A549 (cell line): ENCODE results near the gene DAB2IP. TPM values are rescaled to one million over a fixed set of nuclear protein-coding genes. Genes with fewer than 3 reads are reported as not detected.
A peak's percentile ranks its signal among the peaks of the same experiment; 100 is the strongest.

Experiments
- ATAC-seq, 2 experiments: fragments of 200-7000 bp in 1 of 2; fragments of >200 bp in 1 of 2; cut with Nextera tagmentation in 1 of 2; cut with Tn5 transposase in 1 of 2; 3 replicates each; pipeline versions ENCODE4 v1.8.0 to v1.9.1; 2018 to 2020; ENCODE audit warnings: mild to moderate bottlenecking in 1 of 2, moderate library complexity in 1 of 2
- CTCF ChIA-PET: fragments of 300-600 bp; sonication (Branson Sonifier 250); formaldehyde crosslinking; extraction: SDS; loops from one replicate; lab custom pipeline; 2021; ENCODE audit warnings: antibody characterized with exemption, inconsistent platforms; lab: Yijun Ruan, JAX
- POLR2A ChIA-PET: fragments of 350-600 bp; formaldehyde crosslinking; extraction: SDS; loops from one replicate; lab custom pipeline; 2021; ENCODE audit warnings: antibody characterized with exemption, inconsistent platforms; lab: Yijun Ruan, JAX
- DNase-seq, 2 experiments: peaks; one replicate each; pipeline versions ENCODE4 v3.0.0 to v3.0.0-alpha.2; 2011 to 2016; ENCODE audit warnings: low read depth in 1 of 2, low spot score in 1 of 2
- FAIRE-seq: peaks from 2 replicates; lab custom pipeline; 2011; peaks lifted over from hg19 to GRCh38; lab: Jason Lieb, UNC
- H3K27ac ChIP-seq, 2 experiments: fragments of >200 bp; sonication (Bioruptor Twin); formaldehyde crosslinking; 3 replicates each; pipeline ENCODE4 v1.5.1; 2016 to 2017
- H3K4me1 ChIP-seq: fragments of >200 bp; sonication (Bioruptor Twin); formaldehyde crosslinking; 3 replicates; pipeline ENCODE4 v1.6.1; 2016
- H3K4me2 ChIP-seq: fragments of >200 bp; sonication (Bioruptor Twin); formaldehyde crosslinking; 3 replicates; pipeline ENCODE4 v1.6.1; 2016
- H3K4me3 ChIP-seq: fragments of >200 bp; sonication (Bioruptor Twin); formaldehyde crosslinking; 3 replicates; pipeline ENCODE4 v1.5.1; 2016
- H3K9me3 ChIP-seq: fragments of >200 bp; sonication (Bioruptor Twin); formaldehyde crosslinking; 3 replicates; pipeline ENCODE4 v1.6.1; 2016
- ATOH8 ChIP-seq: fragments of 250-450 bp; sonication (Bioruptor Pico); IDR thresholded peaks from 2 replicates; pipeline ENCODE4 v1.5.0; 2020; ENCODE audit warnings: low read depth, mild to moderate bottlenecking, moderate library complexity
- CBX8 ChIP-seq: fragments of 200-600 bp; sonication (generic); IDR thresholded peaks from 2 replicates; pipeline ENCODE4 v1.6.1; 2016
- CHD2 ChIP-seq: fragments of 150-350 bp; IDR thresholded peaks from 2 replicates; pipeline ENCODE4 v1.6.1; 2014; ENCODE audit warnings: low read length; ENCODE audit not compliant: partially characterized antibody
- CHD4 ChIP-seq: fragments of 200-600 bp; sonication (generic); IDR thresholded peaks from 2 replicates; pipeline ENCODE4 v1.6.1; 2016; ENCODE audit warnings: antibody characterized with exemption, mild to moderate bottlenecking, borderline replicate concordance
- EHF ChIP-seq: fragments of 250-450 bp; sonication (Bioruptor Pico); IDR thresholded peaks from 2 replicates; pipeline ENCODE4 v1.5.0; 2020; ENCODE audit warnings: mild to moderate bottlenecking
- ELK1 ChIP-seq: fragments of 150-350 bp; IDR thresholded peaks from 2 replicates; pipeline ENCODE4 v1.6.1; 2014; ENCODE audit warnings: low read depth, mild to moderate bottlenecking, low read length
- FOSL2 ChIP-seq, 2 experiments: fragments of 450-650 bp in 1 of 2; fragments of >200 bp in 1 of 2; sonication (Bioruptor Twin) in 1 of 2; formaldehyde crosslinking; IDR thresholded peaks; 2 replicates each; pipeline versions ENCODE4 v1.5.0 to v1.6.1; 2016 to 2020; ENCODE audit warnings: mild to moderate bottlenecking in 1 of 2, moderate library complexity in 1 of 2
- FOXS1 ChIP-seq: fragments of 250-450 bp; sonication (Bioruptor Pico); IDR thresholded peaks from 2 replicates; pipeline ENCODE4 v1.5.0; 2020; ENCODE audit warnings: mild to moderate bottlenecking, moderate library complexity
- GATA3 ChIP-seq: IDR thresholded peaks from 2 replicates; pipeline ENCODE4 v1.6.1; 2012; ENCODE audit warnings: borderline replicate concordance
- HDAC2 ChIP-seq: fragments of 200-600 bp; sonication (generic); IDR thresholded peaks from 2 replicates; pipeline ENCODE4 v1.6.1; 2016
- HEYL ChIP-seq: fragments of 250-450 bp; sonication (Bioruptor Pico); IDR thresholded peaks from 2 replicates; pipeline ENCODE4 v1.8.0; 2021; ENCODE audit warnings: mild to moderate bottlenecking, moderate library complexity
- HOXA7 ChIP-seq: fragments of 250-450 bp; sonication (Bioruptor Pico); IDR thresholded peaks from 2 replicates; pipeline ENCODE4 v1.5.0; 2020; ENCODE audit warnings: mild to moderate bottlenecking, moderate library complexity
- HOXB5 ChIP-seq: fragments of 250-450 bp; sonication (Bioruptor Pico); IDR thresholded peaks from 2 replicates; pipeline ENCODE4 v1.5.0; 2020; ENCODE audit warnings: mild to moderate bottlenecking, moderate library complexity
- JUN ChIP-seq, 2 experiments: fragments of >200 bp; sonication (Bioruptor Twin); formaldehyde crosslinking; IDR thresholded peaks; 2 replicates in 1 of 2; 3 replicates in 1 of 2; pipeline ENCODE4 v1.6.1; 2016 to 2017
- KDM1A ChIP-seq: fragments of 200-600 bp; sonication (generic); IDR thresholded peaks from 2 replicates; pipeline ENCODE4 v1.6.1; 2016; ENCODE audit warnings: low read depth, mild to moderate bottlenecking
- KDM5A ChIP-seq: fragments of 200-600 bp; sonication (generic); IDR thresholded peaks from 2 replicates; pipeline ENCODE4 v1.6.1; 2016; ENCODE audit warnings: antibody characterized with exemption, mild to moderate bottlenecking
- MAFK ChIP-seq: fragments of 450-650 bp; IDR thresholded peaks from 2 replicates; pipeline ENCODE4 v1.6.1; 2014; ENCODE audit not compliant: partially characterized antibody
- MAZ ChIP-seq: fragments of 150-350 bp; IDR thresholded peaks from 2 replicates; pipeline ENCODE4 v1.6.1; 2014; ENCODE audit warnings: antibody characterized with exemption, low read depth, low read length, borderline replicate concordance
- NFE2L2 ChIP-seq: fragments of 150-350 bp; conservative IDR thresholded peaks from 2 replicates; pipeline ENCODE4 v1.6.1; 2014; ENCODE audit warnings: low read length
- PBX3 ChIP-seq: IDR thresholded peaks from 2 replicates; pipeline ENCODE4 v1.6.1; 2012
- PHF8 ChIP-seq: fragments of 200-600 bp; sonication (generic); IDR thresholded peaks from 2 replicates; pipeline ENCODE4 v1.6.1; 2016; ENCODE audit warnings: low read depth, mild to moderate bottlenecking, antibody characterized with exemption, moderate library complexity, borderline replicate concordance
- RARB ChIP-seq: fragments of 250-450 bp; sonication (Bioruptor Pico); IDR thresholded peaks from 2 replicates; pipeline ENCODE4 v1.8.0; 2021; ENCODE audit warnings: mild to moderate bottlenecking, moderate library complexity
- RCOR1 ChIP-seq: fragments of 150-350 bp; IDR thresholded peaks from 2 replicates; pipeline ENCODE4 v1.6.1; 2014; ENCODE audit warnings: antibody characterized with exemption, low read length, low read depth
- RNF2 ChIP-seq: fragments of 200-600 bp; sonication (generic); IDR thresholded peaks from 2 replicates; pipeline ENCODE4 v1.6.1; 2016; ENCODE audit warnings: low read depth, mild to moderate bottlenecking, antibody characterized with exemption, moderate library complexity, borderline replicate concordance
- SMC3 ChIP-seq: fragments of >200 bp; sonication (Bioruptor Twin); formaldehyde crosslinking; IDR thresholded peaks from 3 replicates; pipeline ENCODE4 v1.6.1; 2018; ENCODE audit warnings: inconsistent platforms
- ZC3H11A ChIP-seq: fragments of 450-650 bp; IDR thresholded peaks from 2 replicates; pipeline ENCODE4 v1.6.1; 2014; ENCODE audit warnings: antibody characterized with exemption, mild to moderate bottlenecking
- WGBS: methylation state at CpG from one replicate; pipeline ENCODE4 v1.1.6; 2017; ENCODE audit errors: missing lambda C conversion rate; 5-methylcytosine and 5-hydroxymethylcytosine counted together
- polyA plus RNA-seq, 4 experiments: library from polyadenylated mRNA; depleted of rRNA in 3 of 4; stranded (reverse); fragments of >200 nt; fragmentation: RNase III in 1 of 4; extraction: RNeasy Plus Mini Kit Qiagen cat#74134 plus additional on column Dnase treatment in 1 of 4; gene quantifications; 2 replicates in 3 of 4; 3 replicates in 1 of 4; pipeline ENCODE4 v1.2.3, GENCODE V29; 2011 to 2017

DAB2IP gene
- polyA plus RNA-seq, 2 of the 4 experiments (the other 2 are of a cell fraction) = 9.7 to 13.9 TPM

- ATAC-seq = no peak
- POLR2A ChIA-PET = no interaction called here
Observed at GRCh38 chr9:121744687-121745395, 93.4 kb downstream of the DAB2IP start.

GRCh38 chr9:121745396-121745695 is 93.9 kb downstream of the DAB2IP start:
- no peak overlapping the region for H3K27ac ChIP-seq
- ATAC-seq (no peak), FAIRE-seq (no peak), DNase-seq (no peak)
- WGBS = 100% methylated on average over 1 of the region's 4 CpGs
- ChIA-PET CTCF (interaction anchor here (0.6 to 3.3 kb wide), 7 partner anchors 9 to 377 kb away, joined by 3 to 20 read pairs (median 4); no protein-coding TSS in a partner anchor), POLR2A (no interaction called here)
- H3K4me2 ChIP-seq = no peak overlapping the region
- no peak overlapping the region for H3K4me3 ChIP-seq
- TF ChIP-seq HOXB5 (CRISPR knock-in tag) (no peak), RCOR1 (no peak), ZC3H11A (no peak), SMC3 (no peak), PBX3 (no peak), EHF (CRISPR knock-in tag) (no peak), RNF2 (no peak), NFE2L2 (no peak), MAFK (no peak), RARB (CRISPR knock-in tag) (no peak), CHD4 (no peak)
- peaks cover 27% of the 10 kb centered on the region for H3K4me1 ChIP-seq
- H3K9me3 ChIP-seq = no peaks in the 10 kb centered on the region

More at GRCh38 chr9:121744687-121745395, 93.4 kb downstream of the DAB2IP start:
- H3K4me2 ChIP-seq = peak overlapping the region; percentile 96
- DNase-seq (no peak), FAIRE-seq (no peak)
- no peaks in the 10 kb centered on the region for H3K9me3 ChIP-seq
- CTCF ChIA-PET = interaction anchor here (0.6 to 3.3 kb wide), 14 partner anchors 9 to 1318 kb away, joined by 3 to 20 read pairs (median 4); no protein-coding TSS in a partner anchor
- 74% methylated on average over 11 of the region's 11 CpGs for WGBS
- peaks cover 27% of the 10 kb centered on the region for H3K4me1 ChIP-seq
- no peak overlapping the region for H3K4me3 ChIP-seq
- 0 out of 6 replicates have a peak overlapping the region, but pooled peaks of 1 of the 2 experiments have one; percentile 34 for H3K27ac ChIP-seq
- no peak for TF ChIP-seq KDM1A
- TF ChIP-seq HDAC2 = no peak
- TF ChIP-seq KDM5A = no peak
- TF ChIP-seq CBX8 = no peak
- no peak for TF ChIP-seq FOXS1 (CRISPR knock-in tag)
- no peak for TF ChIP-seq GATA3
- no peak for TF ChIP-seq MAZ
- no peak for TF ChIP-seq HEYL
- no peak for TF ChIP-seq CHD4
- TF ChIP-seq ELK1 = no peak
- TF ChIP-seq PHF8 = no peak
- TF ChIP-seq MAFK = no peak
- no peak for TF ChIP-seq RCOR1

- H3K4me3 ChIP-seq = no peak overlapping the region
- no peak overlapping the region for H3K4me2 ChIP-seq
- 94% methylated on average over 5 of the region's 5 CpGs for WGBS
- no peak for ATAC-seq
- DNase-seq = no peak
- TF ChIP-seq ATOH8 (CRISPR knock-in tag) = no peak
- TF ChIP-seq HOXA7 (CRISPR knock-in tag) = no peak
- TF ChIP-seq FOSL2 (IDR thresholded peaks at IDR 0.05) = no peak
- no peak for TF ChIP-seq FOSL2 (CRISPR knock-in tag; IDR thresholded peaks at IDR 0.05)
- no peak for TF ChIP-seq JUN (IDR thresholded peaks at IDR 0.05)
- TF ChIP-seq CHD2 = no peak
- TF ChIP-seq, all 56 proteins: peak for 0
- POLR2A ChIA-PET = no interaction called here
- Histone ChIP-seq H3K4me1 (peaks cover 27% of the 10 kb centered on the region), H3K9me3 (no peaks in the 10 kb centered on the region), H3K27ac (no peak overlapping the region)
- no peak for FAIRE-seq
- CTCF ChIA-PET = interaction anchor here (1.2 to 3.3 kb wide), 8 partner anchors 10 to 243 kb away, joined by 3 to 20 read pairs (median 6); no protein-coding TSS in a partner anchor
Observed at GRCh38 chr9:121746411-121746810, 95.0 kb downstream of the DAB2IP start.
